ENCODE data around the gene QSOX2. TPM values are rescaled to one million over a fixed set of nuclear protein-coding genes. Genes with fewer than 3 reads are reported as not detected.

The QSOX2 gene
- total RNA-seq, 2 donors from 2014 or later = 4.3 to 12.2 TPM

DNA sequence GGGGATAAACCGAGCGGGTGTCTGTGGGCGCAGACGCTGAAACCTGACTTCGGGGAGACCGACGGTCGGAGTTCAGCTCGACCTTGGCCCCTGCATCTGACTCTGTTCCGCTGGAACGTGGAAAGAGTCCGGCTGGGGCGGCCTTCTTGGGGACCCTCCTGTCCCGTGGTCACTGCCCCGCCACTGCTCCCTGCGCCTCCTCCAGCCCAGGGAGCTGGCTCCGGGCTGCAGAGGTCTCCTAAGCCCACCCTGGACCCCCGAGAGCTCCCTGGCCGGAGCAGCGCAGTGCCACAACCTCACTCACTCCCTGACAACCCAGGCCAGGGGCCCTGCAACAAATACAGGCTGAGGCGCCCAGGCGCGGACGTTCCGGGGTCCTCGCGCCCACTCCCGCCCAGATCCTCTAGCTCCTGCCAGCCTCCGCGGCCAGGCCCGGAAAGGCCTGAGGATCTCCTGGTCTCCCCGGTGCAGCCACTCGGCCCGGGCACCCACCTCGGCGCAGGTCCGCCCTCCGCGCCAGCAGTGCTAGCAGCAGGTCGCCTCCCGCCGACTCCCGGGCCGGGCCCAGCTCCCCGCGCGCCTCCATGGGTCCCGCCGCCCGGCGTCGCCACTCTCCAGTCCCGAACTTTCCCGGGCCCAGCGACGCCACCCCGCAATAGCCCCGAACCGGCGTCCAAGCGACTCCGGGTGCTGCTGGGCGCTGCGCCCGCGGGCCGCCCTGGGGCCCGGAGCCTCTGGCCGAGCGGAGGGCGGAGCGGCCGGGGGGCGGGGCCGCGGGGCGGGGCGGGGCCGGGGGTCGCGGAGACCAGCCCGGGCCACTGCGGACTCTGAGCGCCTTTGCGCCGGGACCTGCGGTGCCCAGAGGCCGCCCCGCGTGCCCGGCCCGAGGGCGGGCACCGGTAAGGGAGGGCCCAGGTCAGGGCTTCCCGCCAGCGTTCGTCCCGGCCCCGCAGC, 42.9 kb downstream of the QSOX2 start:
- no peaks in the 10 kb centered on the region for H3K4me1 ChIP-seq (replicated peaks)
- 19% methylated on average over 50 of the region's 99 CpGs for WGBS
- no peak overlapping the region for H3K4me3 ChIP-seq
- intact Hi-C loops (cut with DNase I) = no loop called here
- H3K27me3 ChIP-seq (replicated peaks; ENCODE audit: insufficient read depth) = peaks cover 67% of the 10 kb centered on the region
- H3K27ac ChIP-seq = no peak overlapping the region
- DNase-seq (ENCODE audit: low spot score) = no peak
- TF ChIP-seq POLR2AphosphoS5 (IDR thresholded peaks at IDR 0.05) = no peak
- no peak for TF ChIP-seq CTCF (IDR thresholded peaks at IDR 0.05)
- TF ChIP-seq POLR2A (IDR thresholded peaks at IDR 0.05) = no peak
- H3K36me3 ChIP-seq = no peaks in the 10 kb centered on the region
- H3K9me3 ChIP-seq = no peaks in the 10 kb centered on the region

GRCh38 chr9:136201609-136202453, 43.8 kb downstream of the QSOX2 start:
- TF ChIP-seq POLR2AphosphoS5 (IDR thresholded peaks at IDR 0.05) (no peak), CTCF (IDR thresholded peaks at IDR 0.05) (no peak), POLR2A (IDR thresholded peaks at IDR 0.05) (no peak)
- intact Hi-C loops (cut with DNase I) = no loop called here
- Histone ChIP-seq H3K9me3 (no peaks in the 10 kb centered on the region), H3K27me3 (replicated peaks; ENCODE audit: insufficient read depth) (peaks cover 76% of the 10 kb centered on the region), H3K27ac (no peak overlapping the region), H3K4me1 (replicated peaks) (no peaks in the 10 kb centered on the region), H3K4me3 (no peak overlapping the region), H3K36me3 (no peaks in the 10 kb centered on the region)
- no peak for DNase-seq (ENCODE audit: low spot score)
- WGBS = 3% methylated on average over 80 of the region's 85 CpGs

- intact Hi-C loops (cut with DNase I) = no loop called here
- H3K4me1 ChIP-seq (replicated peaks) = no peaks in the 10 kb centered on the region
- DNase-seq (ENCODE audit: low spot score) = no peak
- TF ChIP-seq CTCF (IDR thresholded peaks at IDR 0.05) = no peak
- no peak for TF ChIP-seq POLR2AphosphoS5 (IDR thresholded peaks at IDR 0.05)
- TF ChIP-seq POLR2A (IDR thresholded peaks at IDR 0.05) = no peak
- H3K36me3 ChIP-seq = no peaks in the 10 kb centered on the region
- WGBS = 40% methylated on average over 13 of the region's 13 CpGs
- peaks cover 81% of the 10 kb centered on the region for H3K27me3 ChIP-seq (replicated peaks; ENCODE audit: insufficient read depth)
- no peak overlapping the region for H3K4me3 ChIP-seq
- H3K27ac ChIP-seq = no peak overlapping the region
- H3K9me3 ChIP-seq = no peaks in the 10 kb centered on the region
These were observed 44.4 kb downstream of the QSOX2 start for GRCh38 chr9:136201174-136201573.

- Histone ChIP-seq H3K4me1 (replicated peaks) (no peaks in the 10 kb centered on the region), H3K9me3 (no peaks in the 10 kb centered on the region), H3K4me3 (no peak overlapping the region), H3K36me3 (no peaks in the 10 kb centered on the region), H3K27ac (no peak overlapping the region), H3K27me3 (replicated peaks; ENCODE audit: insufficient read depth) (peaks cover 87% of the 10 kb centered on the region)
- intact Hi-C loops (cut with DNase I) = no loop called here
- DNase-seq (ENCODE audit: low spot score) = no peak
- 35% methylated on average over 19 of the region's 19 CpGs for WGBS
- TF ChIP-seq CTCF (IDR thresholded peaks at IDR 0.05) (no peak), POLR2A (IDR thresholded peaks at IDR 0.05) (no peak), POLR2AphosphoS5 (IDR thresholded peaks at IDR 0.05) (no peak)
These were observed 45.2 kb downstream of the QSOX2 start for GRCh38 chr9:136200424-136200823.
